ENCODE data around the gene NOX4. TPM values are rescaled to one million over a fixed set of nuclear protein-coding genes. Genes with fewer than 3 reads are reported as not detected.
"Not testable (repeated sequence)": the region's sequence is repeated elsewhere in the genome, so short reads cannot be mapped to it uniquely, and the experiment has no call there.

The NOX4 gene
- total RNA-seq, 5 donors from 2014 or later (not counting 1 experiment from before 2014, with no cell fraction given) = not detected

- H3K36me3 Mint-ChIP-seq = no peaks in the 10 kb centered on the region
- no peaks in the 10 kb centered on the region for H3K4me1 Mint-ChIP-seq
- no peaks in the 10 kb centered on the region for H3K9me3 Mint-ChIP-seq
- no peak overlapping the region for H3K4me3 ChIP-seq (ENCODE audit: control insufficient read depth in 1 of 2, extremely low read depth in 1 of 2, low read length in 1 of 2)
- H3K27ac Mint-ChIP-seq = no peak overlapping the region
- ChIA-PET POLR2A (no interaction called here), CTCF (no interaction called here)
- no peaks in the 10 kb centered on the region for H3K4me1 ChIP-seq (ENCODE audit: control insufficient read depth in 1 of 2, extremely low read depth in 1 of 2, insufficient read depth in 2 of 2, low read length in 2 of 2)
- no peak for ATAC-seq (replicated peaks in 1 of 4)
- no CpG with 5 or more reads among the region's 1 CpG for WGBS (ENCODE audit: insufficient coverage)
- DNase-seq = no peak
- H3K27me3 Mint-ChIP-seq = no peaks in the 10 kb centered on the region
- no peak overlapping the region for H3K4me3 Mint-ChIP-seq
- no peaks in the 10 kb centered on the region for H3K27me3 ChIP-seq (replicated peaks in 1 of 2; ENCODE audit: control insufficient read depth in 2 of 2, extremely low read depth in 1 of 2, insufficient read depth in 2 of 2, low read length in 1 of 2)
- no peaks in the 10 kb centered on the region for H3K9me3 ChIP-seq
- no peak overlapping the region for H3K27ac ChIP-seq (ENCODE audit: low read length)
- no peaks in the 10 kb centered on the region for H3K36me3 ChIP-seq (ENCODE audit: control insufficient read depth in 2 of 2, extremely low read depth in 1 of 2, insufficient read depth in 1 of 2, low read length in 1 of 2)
Measured at GRCh38 chr11:89355646-89356045, 135.5 kb downstream of the NOX4 start.

GRCh38 chr11:89354513-89354912 lies 136.7 kb downstream of the NOX4 start:
- H3K4me3 ChIP-seq (ENCODE audit: control insufficient read depth in 1 of 2, extremely low read depth in 1 of 2, low read length in 1 of 2); CTCF ChIA-PET; H3K27ac ChIP-seq (ENCODE audit: low read length); H3K9me3 ChIP-seq; H3K36me3 ChIP-seq (ENCODE audit: control insufficient read depth in 2 of 2, extremely low read depth in 1 of 2, insufficient read depth in 1 of 2, low read length in 1 of 2); H3K4me1 Mint-ChIP-seq; H3K4me3 Mint-ChIP-seq; H3K27me3 Mint-ChIP-seq; POLR2A ChIA-PET; H3K27me3 ChIP-seq (replicated peaks in 1 of 2; ENCODE audit: control insufficient read depth in 2 of 2, extremely low read depth in 1 of 2, insufficient read depth in 2 of 2, low read length in 1 of 2); DNase-seq; ATAC-seq (replicated peaks in 1 of 4); H3K27ac Mint-ChIP-seq; H3K4me1 ChIP-seq (ENCODE audit: control insufficient read depth in 1 of 2, extremely low read depth in 1 of 2, insufficient read depth in 2 of 2, low read length in 2 of 2); H3K36me3 Mint-ChIP-seq; H3K9me3 Mint-ChIP-seq: not testable (repeated sequence)
- 100% methylated on average over 1 of the region's 2 CpGs for WGBS (ENCODE audit: insufficient coverage)

- Histone ChIP-seq H3K36me3 (ENCODE audit: control insufficient read depth in 2 of 2, extremely low read depth in 1 of 2, insufficient read depth in 1 of 2, low read length in 1 of 2) (no peaks in the 10 kb centered on the region), H3K9me3 (no peaks in the 10 kb centered on the region)
Measured at GRCh38 chr11:89347071-89347470, 144.1 kb downstream of the NOX4 start.

GRCh38 chr11:89346601-89347000 lies 144.6 kb downstream of the NOX4 start:
- POLR2A ChIA-PET = no interaction called here
- no peak for ATAC-seq (replicated peaks in 1 of 4)
- no peaks in the 10 kb centered on the region for H3K36me3 ChIP-seq (ENCODE audit: control insufficient read depth in 2 of 2, extremely low read depth in 1 of 2, insufficient read depth in 1 of 2, low read length in 1 of 2)
- no peak for DNase-seq
- CTCF ChIA-PET = no interaction called here
- no peak overlapping the region for H3K27ac Mint-ChIP-seq
- no peaks in the 10 kb centered on the region for H3K9me3 ChIP-seq
- no peaks in the 10 kb centered on the region for H3K4me1 Mint-ChIP-seq
- H3K36me3 Mint-ChIP-seq = no peaks in the 10 kb centered on the region
- no peak overlapping the region for H3K4me3 ChIP-seq (ENCODE audit: control insufficient read depth in 1 of 2, extremely low read depth in 1 of 2, low read length in 1 of 2)
- WGBS (ENCODE audit: insufficient coverage) = 76% methylated on average over 2 of the region's 5 CpGs
- H3K27ac ChIP-seq (ENCODE audit: low read length) = no peak overlapping the region
- no peaks in the 10 kb centered on the region for H3K27me3 Mint-ChIP-seq
- H3K27me3 ChIP-seq (replicated peaks in 1 of 2; ENCODE audit: control insufficient read depth in 2 of 2, extremely low read depth in 1 of 2, insufficient read depth in 2 of 2, low read length in 1 of 2) = no peaks in the 10 kb centered on the region
- no peak overlapping the region for H3K4me3 Mint-ChIP-seq
- no peaks in the 10 kb centered on the region for H3K4me1 ChIP-seq (ENCODE audit: control insufficient read depth in 1 of 2, extremely low read depth in 1 of 2, insufficient read depth in 2 of 2, low read length in 2 of 2)
- no peaks in the 10 kb centered on the region for H3K9me3 Mint-ChIP-seq

More at GRCh38 chr11:89347071-89347470, 144.1 kb downstream of the NOX4 start:
- ATAC-seq (replicated peaks in 1 of 4) (no peak), DNase-seq (no peak)
- H3K4me3 ChIP-seq (ENCODE audit: control insufficient read depth in 1 of 2, extremely low read depth in 1 of 2, low read length in 1 of 2) = no peak overlapping the region
- H3K27me3 Mint-ChIP-seq = no peaks in the 10 kb centered on the region
- no peaks in the 10 kb centered on the region for H3K4me1 ChIP-seq (ENCODE audit: control insufficient read depth in 1 of 2, extremely low read depth in 1 of 2, insufficient read depth in 2 of 2, low read length in 2 of 2)
- ChIA-PET POLR2A (no interaction called here), CTCF (no interaction called here)
- no CpG with 5 or more reads among the region's 2 CpGs for WGBS (ENCODE audit: insufficient coverage)
- H3K9me3 Mint-ChIP-seq = no peaks in the 10 kb centered on the region
- no peak overlapping the region for H3K27ac Mint-ChIP-seq
- no peaks in the 10 kb centered on the region for H3K4me1 Mint-ChIP-seq
- H3K4me3 Mint-ChIP-seq = no peak overlapping the region
- H3K27ac ChIP-seq (ENCODE audit: low read length) = no peak overlapping the region
- no peaks in the 10 kb centered on the region for H3K27me3 ChIP-seq (replicated peaks in 1 of 2; ENCODE audit: control insufficient read depth in 2 of 2, extremely low read depth in 1 of 2, insufficient read depth in 2 of 2, low read length in 1 of 2)
- H3K36me3 Mint-ChIP-seq = no peaks in the 10 kb centered on the region

- DNase-seq; H3K27ac ChIP-seq (ENCODE audit: low read length); CTCF ChIA-PET; H3K9me3 Mint-ChIP-seq; H3K9me3 ChIP-seq; H3K27me3 ChIP-seq (replicated peaks in 1 of 2; ENCODE audit: control insufficient read depth in 2 of 2, extremely low read depth in 1 of 2, insufficient read depth in 2 of 2, low read length in 1 of 2); H3K4me3 Mint-ChIP-seq; H3K36me3 Mint-ChIP-seq; H3K4me1 ChIP-seq (ENCODE audit: control insufficient read depth in 1 of 2, extremely low read depth in 1 of 2, insufficient read depth in 2 of 2, low read length in 2 of 2); ATAC-seq (replicated peaks in 1 of 4); H3K36me3 ChIP-seq (ENCODE audit: control insufficient read depth in 2 of 2, extremely low read depth in 1 of 2, insufficient read depth in 1 of 2, low read length in 1 of 2); H3K27ac Mint-ChIP-seq; POLR2A ChIA-PET; H3K4me3 ChIP-seq (ENCODE audit: control insufficient read depth in 1 of 2, extremely low read depth in 1 of 2, low read length in 1 of 2); H3K27me3 Mint-ChIP-seq; H3K4me1 Mint-ChIP-seq: not testable (repeated sequence)
- WGBS (ENCODE audit: insufficient coverage) = no CpG with 5 or more reads among the region's 3 CpGs
Measured at GRCh38 chr11:89342880-89343572, 148.1 kb downstream of the NOX4 start.

GRCh38 chr11:89340450-89340849 lies 150.7 kb downstream of the NOX4 start:
- H3K27ac ChIP-seq (ENCODE audit: low read length); H3K4me1 Mint-ChIP-seq; H3K9me3 Mint-ChIP-seq; H3K4me3 Mint-ChIP-seq; H3K27ac Mint-ChIP-seq; ATAC-seq (replicated peaks in 1 of 4); H3K27me3 Mint-ChIP-seq; CTCF ChIA-PET; H3K36me3 ChIP-seq (ENCODE audit: control insufficient read depth in 2 of 2, extremely low read depth in 1 of 2, insufficient read depth in 1 of 2, low read length in 1 of 2); DNase-seq; H3K27me3 ChIP-seq (replicated peaks in 1 of 2; ENCODE audit: control insufficient read depth in 2 of 2, extremely low read depth in 1 of 2, insufficient read depth in 2 of 2, low read length in 1 of 2); POLR2A ChIA-PET; H3K4me3 ChIP-seq (ENCODE audit: control insufficient read depth in 1 of 2, extremely low read depth in 1 of 2, low read length in 1 of 2); H3K4me1 ChIP-seq (ENCODE audit: control insufficient read depth in 1 of 2, extremely low read depth in 1 of 2, insufficient read depth in 2 of 2, low read length in 2 of 2); H3K36me3 Mint-ChIP-seq; H3K9me3 ChIP-seq: not testable (repeated sequence)

GRCh38 chr11:89338073-89338472 lies 153.1 kb downstream of the NOX4 start:
- POLR2A ChIA-PET; DNase-seq; H3K27me3 Mint-ChIP-seq; H3K4me1 Mint-ChIP-seq; H3K27ac ChIP-seq (ENCODE audit: low read length); H3K4me3 Mint-ChIP-seq; H3K4me1 ChIP-seq (ENCODE audit: control insufficient read depth in 1 of 2, extremely low read depth in 1 of 2, insufficient read depth in 2 of 2, low read length in 2 of 2); H3K27ac Mint-ChIP-seq; H3K27me3 ChIP-seq (replicated peaks in 1 of 2; ENCODE audit: control insufficient read depth in 2 of 2, extremely low read depth in 1 of 2, insufficient read depth in 2 of 2, low read length in 1 of 2); H3K36me3 Mint-ChIP-seq; H3K36me3 ChIP-seq (ENCODE audit: control insufficient read depth in 2 of 2, extremely low read depth in 1 of 2, insufficient read depth in 1 of 2, low read length in 1 of 2); H3K9me3 Mint-ChIP-seq; CTCF ChIA-PET; ATAC-seq (replicated peaks in 1 of 4); H3K9me3 ChIP-seq; H3K4me3 ChIP-seq (ENCODE audit: control insufficient read depth in 1 of 2, extremely low read depth in 1 of 2, low read length in 1 of 2): not testable (repeated sequence)
- no CpG with 5 or more reads among the region's 2 CpGs for WGBS (ENCODE audit: insufficient coverage)
